ENCODE measurements around the gene GJA3. TPM values are rescaled to one million over a fixed set of nuclear protein-coding genes. Genes with fewer than 3 reads are reported as not detected.

GJA3 gene
- total and polyA plus RNA-seq, 10 of the 15 experiments (the other 5 are each of a cell fraction or from before 2014, with no cell fraction given), result 0.03 to 0.11 (median 0.04) TPM; not detected in 5

- TF ChIP-seq BCLAF1 (IDR thresholded peaks at IDR 0.05) (no peak), ZSCAN29 (IDR thresholded peaks at IDR 0.05) (no peak), CBX3 (IDR thresholded peaks at IDR 0.05; ENCODE audit: borderline replicate concordance, low read depth) (no peak), HCFC1 (IDR thresholded peaks at IDR 0.05; ENCODE audit: low read length) (no peak), TCF3 (IDR thresholded peaks at IDR 0.05; ENCODE audit: borderline replicate concordance, insufficient read depth, low read depth, low read length) (peak; percentile 75; the same call in 1 of the 2 replicates), USF1 (IDR thresholded peaks at IDR 0.05; ENCODE audit: borderline replicate concordance, extremely low read length, insufficient read depth, low read depth, low read length) (no peak), EGR1 (IDR thresholded peaks at IDR 0.05; ENCODE audit: borderline replicate concordance in 1 of 2, low read depth in 2 of 2, low read length in 2 of 2) (peak in 1 of 2 experiments; percentile 58; a peak in 1 of 3 replicates), ZBTB11 (CRISPR knock-in tag; IDR thresholded peaks at IDR 0.05) (no peak), JUNB (IDR thresholded peaks at IDR 0.05) (peak; percentile 52; the same call in 1 of the 2 replicates), CUX1 (IDR thresholded peaks at IDR 0.05; ENCODE audit: insufficient replicate concordance, low read depth, low read length) (no peak), TCF7 (IDR thresholded peaks at IDR 0.05; ENCODE audit: borderline replicate concordance) (no peak), USF2 (IDR thresholded peaks at IDR 0.05; ENCODE audit: borderline replicate concordance, low read depth, low read length) (no peak), WRNIP1 (IDR thresholded peaks at IDR 0.05; ENCODE audit: borderline replicate concordance, low read depth, low read length) (no peak), TCF12 (IDR thresholded peaks at IDR 0.05; ENCODE audit: low read depth, low read length) (peak; percentile 72), NFXL1 (IDR thresholded peaks at IDR 0.05; ENCODE audit: borderline replicate concordance) (no peak)
Measured at GRCh38 chr13:20174656-20175405, 14.0 kb upstream of the GJA3 start (continued).

Measured in GM12878 (cell line).